GM21360 (cell line): ENCODE measurements around the gene SDHB.
"Not testable (repeated sequence)": the region's sequence is repeated elsewhere in the genome, so short reads cannot be mapped to it uniquely, and the experiment has no call there.

Experiments
- ATAC-seq: cut with Tn5 transposase; IDR thresholded peaks from one replicate; pipeline ENCODE4 v1.9.1; 2021; ENCODE audit warnings: mild to moderate bottlenecking, moderate library complexity; ENCODE audit not compliant: unreplicated experiment

Gene SDHB

GRCh38 chr1:17075470-17076255 lies 21.8 kb upstream of the SDHB start:
- no peak for ATAC-seq

- no peak for ATAC-seq
Observed at GRCh38 chr1:17071794-17072193, 18.0 kb upstream of the SDHB start.

- no peak for ATAC-seq
Observed at GRCh38 chr1:17070163-17070525, 16.3 kb upstream of the SDHB start.

DNA sequence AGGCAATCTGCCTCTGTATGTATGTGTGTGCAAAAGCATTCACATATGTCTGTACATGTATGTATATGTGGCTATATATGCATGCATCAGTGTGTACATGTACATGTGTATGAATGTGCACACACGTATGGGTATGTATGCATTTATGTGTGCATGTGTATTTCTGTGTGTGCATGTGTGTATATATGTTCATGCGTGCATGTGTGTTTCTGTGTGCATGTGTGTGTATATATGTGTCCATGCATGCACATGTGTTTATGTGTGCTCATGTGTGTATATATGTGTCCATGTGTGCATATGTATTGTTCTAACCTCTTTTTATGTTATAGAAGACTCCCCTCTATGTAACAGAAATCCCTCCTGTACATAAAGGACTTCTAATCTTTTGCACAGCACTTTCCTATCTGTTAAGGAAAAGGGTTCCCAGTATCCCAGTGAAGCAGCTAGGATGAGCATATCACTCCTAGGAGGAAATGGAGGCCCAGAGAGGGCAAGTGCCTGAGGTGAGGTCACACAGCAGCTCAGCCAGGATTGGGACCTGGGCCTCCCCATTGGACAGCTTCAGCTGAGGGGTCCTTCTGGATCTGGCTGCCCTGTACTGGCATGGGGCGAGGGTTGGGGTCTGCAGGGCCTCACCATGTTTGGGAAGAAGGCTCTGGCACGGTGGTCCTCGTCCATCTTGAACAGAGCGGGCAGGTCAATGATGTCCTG lies 15.8 kb upstream of the SDHB start:
- ATAC-seq = no peak

- ATAC-seq = no peak
Observed at GRCh38 chr1:17068789-17069188, 15.0 kb upstream of the SDHB start.

GRCh38 chr1:17067465-17068240 lies 13.8 kb upstream of the SDHB start:
- ATAC-seq = no peak

- ATAC-seq = no peak
Observed at GRCh38 chr1:17067069-17067426, 13.2 kb upstream of the SDHB start.

DNA sequence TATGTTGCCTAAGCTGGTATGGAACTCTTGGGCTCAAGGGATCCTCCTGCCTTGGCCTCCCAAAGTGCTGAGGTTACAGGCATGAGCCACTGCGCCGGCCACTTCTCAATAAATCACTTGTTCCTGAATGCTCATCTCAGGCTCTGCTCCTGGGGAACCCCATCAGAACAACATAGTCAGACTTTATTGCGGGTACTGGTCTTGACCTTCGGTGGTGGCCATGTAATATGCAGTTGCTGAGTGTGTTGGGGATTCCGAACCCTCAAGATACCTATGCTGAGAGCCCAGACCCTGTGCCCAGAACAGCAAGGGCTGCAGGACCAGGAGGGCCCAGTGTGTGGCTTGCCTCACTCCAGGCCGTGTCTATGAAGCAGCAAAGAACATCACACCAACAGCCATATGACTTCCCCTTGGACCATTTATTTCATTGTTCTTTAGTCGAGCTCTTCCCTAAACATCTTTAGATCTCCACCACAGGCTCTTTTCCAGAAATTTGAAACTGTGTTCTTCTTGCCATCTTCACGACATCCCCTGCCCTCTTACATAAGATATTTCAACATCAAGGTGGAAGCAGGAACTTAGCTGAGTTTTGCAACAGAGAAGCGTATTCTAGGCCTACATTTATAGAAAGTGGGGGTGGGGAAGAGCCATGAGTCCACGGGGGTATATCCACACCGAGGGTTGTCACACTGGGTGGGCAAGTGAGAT lies 12.7 kb upstream of the SDHB start:
- ATAC-seq = no peak

- ATAC-seq = no peak
Observed at GRCh38 chr1:17065666-17066065, 11.8 kb upstream of the SDHB start.

DNA sequence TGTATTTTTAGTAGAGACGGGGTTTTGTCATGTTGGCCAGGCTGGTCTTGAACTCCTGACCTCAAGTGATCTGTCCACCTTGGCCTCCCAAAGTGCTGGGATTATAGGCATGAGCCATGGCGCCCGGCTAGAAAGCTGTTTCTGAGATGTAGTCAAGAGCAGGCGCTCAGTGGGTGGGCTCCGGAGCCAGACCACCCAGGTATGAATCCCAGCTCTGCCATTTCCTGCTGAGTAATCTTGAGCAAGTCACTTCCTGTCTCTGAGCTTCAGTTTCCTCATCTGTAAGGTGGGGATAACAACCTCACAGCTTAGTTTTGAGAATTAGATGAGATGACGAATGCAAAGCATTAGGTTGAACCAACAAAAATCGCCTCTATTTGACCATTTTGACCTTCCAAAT lies 8.9 kb upstream of the SDHB start:
- ATAC-seq = not testable (repeated sequence)

DNA sequence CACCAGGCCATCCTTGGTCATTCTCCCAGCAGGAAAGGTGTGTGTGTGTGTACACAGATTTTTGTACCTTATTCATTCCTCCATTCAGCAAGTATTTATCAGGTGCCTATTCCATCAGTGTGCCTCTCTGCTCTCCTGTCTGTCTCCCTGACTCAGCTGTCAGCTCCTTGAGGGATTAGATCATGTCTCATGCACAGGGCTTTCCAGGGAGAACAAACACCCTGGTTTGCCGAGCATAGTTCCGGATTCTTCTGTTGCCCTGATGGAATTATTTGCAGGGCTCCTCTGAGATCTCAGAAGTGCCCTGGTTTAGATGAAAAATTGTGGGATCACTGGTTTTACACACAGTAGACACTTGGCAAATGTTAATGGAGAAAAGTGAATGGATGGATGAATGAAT lies 8.1 kb upstream of the SDHB start:
- no peak for ATAC-seq

DNA sequence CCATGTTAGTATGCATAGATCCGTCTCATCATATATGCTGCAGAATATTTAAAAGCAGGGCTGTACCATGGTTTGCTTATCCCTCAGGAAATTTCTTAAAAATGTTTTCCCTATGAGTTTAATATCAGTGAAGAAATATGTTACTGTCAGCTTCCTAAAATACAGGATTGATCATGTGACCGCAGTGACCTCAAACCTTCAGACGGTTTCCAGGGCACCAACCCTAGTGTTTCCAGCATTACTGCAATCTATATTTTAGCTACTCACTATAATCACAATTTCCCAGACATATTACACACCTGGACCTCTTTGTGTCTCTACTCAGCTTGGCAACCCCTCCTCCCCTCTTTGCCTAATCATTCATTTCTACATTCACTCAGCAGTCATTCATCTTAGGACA lies 7.7 kb upstream of the SDHB start:
- no peak for ATAC-seq

- no peak for ATAC-seq
Observed at GRCh38 chr1:17060306-17060749, 6.5 kb upstream of the SDHB start.

GRCh38 chr1:17059391-17060305 lies 5.8 kb upstream of the SDHB start:
- ATAC-seq = no peak

DNA sequence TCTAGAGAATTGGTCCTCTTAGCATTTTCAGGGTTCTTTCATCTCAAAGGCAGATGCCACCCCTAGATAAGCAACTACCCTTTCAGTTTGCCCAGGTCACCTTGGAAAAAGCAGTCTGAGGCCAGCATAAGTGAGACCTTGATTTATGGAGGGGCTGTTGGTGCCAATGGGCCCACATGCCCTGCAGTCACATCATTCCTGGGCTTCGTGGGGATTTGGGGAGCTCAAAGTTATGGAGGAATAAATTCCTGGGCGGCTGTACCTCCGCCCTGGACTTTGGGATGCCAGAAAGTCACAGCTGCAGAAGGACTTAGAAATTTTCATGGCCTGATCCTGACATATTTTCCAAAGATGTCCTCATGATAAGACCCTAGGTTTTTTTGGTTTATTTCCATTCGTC lies 2.7 kb upstream of the SDHB start:
- no peak for ATAC-seq

DNA sequence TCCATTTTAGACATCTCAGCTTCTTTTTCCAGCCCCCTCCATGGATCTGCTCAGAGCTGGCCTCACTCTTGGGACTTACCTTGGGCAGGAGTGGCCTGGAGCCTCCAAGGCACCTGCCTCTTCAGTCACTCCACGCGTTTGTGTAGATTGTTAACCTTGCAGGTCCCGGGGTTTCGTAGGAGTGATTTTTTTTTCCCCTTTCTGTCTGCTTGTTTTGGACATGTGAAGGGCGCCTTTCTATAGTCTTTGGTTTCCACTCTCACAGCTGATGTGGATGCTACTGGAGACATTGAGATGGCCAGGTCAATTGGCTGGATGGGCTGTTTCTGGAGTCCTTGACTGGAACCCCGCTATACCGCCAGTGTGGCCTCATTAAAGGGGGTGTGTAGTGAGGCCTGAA lies 2.0 kb upstream of the SDHB start:
- ATAC-seq = no peak

GRCh38 chr1:17053086-17053684 lies 647 bp downstream of the SDHB start:
- no peak for ATAC-seq

GRCh38 chr1:17052641-17053040 lies 1.2 kb downstream of the SDHB start:
- ATAC-seq = no peak

GRCh38 chr1:17052038-17052437 lies 1.8 kb downstream of the SDHB start:
- ATAC-seq = no peak

GRCh38 chr1:17047924-17048323 lies 5.9 kb downstream of the SDHB start:
- ATAC-seq = no peak
